ENCODE measurements around the gene TADA2A. TPM values are rescaled to one million over a fixed set of nuclear protein-coding genes. Genes with fewer than 3 reads are reported as not detected.

The TADA2A gene, protein sequence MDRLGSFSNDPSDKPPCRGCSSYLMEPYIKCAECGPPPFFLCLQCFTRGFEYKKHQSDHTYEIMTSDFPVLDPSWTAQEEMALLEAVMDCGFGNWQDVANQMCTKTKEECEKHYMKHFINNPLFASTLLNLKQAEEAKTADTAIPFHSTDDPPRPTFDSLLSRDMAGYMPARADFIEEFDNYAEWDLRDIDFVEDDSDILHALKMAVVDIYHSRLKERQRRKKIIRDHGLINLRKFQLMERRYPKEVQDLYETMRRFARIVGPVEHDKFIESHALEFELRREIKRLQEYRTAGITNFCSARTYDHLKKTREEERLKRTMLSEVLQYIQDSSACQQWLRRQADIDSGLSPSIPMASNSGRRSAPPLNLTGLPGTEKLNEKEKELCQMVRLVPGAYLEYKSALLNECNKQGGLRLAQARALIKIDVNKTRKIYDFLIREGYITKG
- 35.6 and 42.0 TPM in 2 replicates for total RNA-seq

DNA sequence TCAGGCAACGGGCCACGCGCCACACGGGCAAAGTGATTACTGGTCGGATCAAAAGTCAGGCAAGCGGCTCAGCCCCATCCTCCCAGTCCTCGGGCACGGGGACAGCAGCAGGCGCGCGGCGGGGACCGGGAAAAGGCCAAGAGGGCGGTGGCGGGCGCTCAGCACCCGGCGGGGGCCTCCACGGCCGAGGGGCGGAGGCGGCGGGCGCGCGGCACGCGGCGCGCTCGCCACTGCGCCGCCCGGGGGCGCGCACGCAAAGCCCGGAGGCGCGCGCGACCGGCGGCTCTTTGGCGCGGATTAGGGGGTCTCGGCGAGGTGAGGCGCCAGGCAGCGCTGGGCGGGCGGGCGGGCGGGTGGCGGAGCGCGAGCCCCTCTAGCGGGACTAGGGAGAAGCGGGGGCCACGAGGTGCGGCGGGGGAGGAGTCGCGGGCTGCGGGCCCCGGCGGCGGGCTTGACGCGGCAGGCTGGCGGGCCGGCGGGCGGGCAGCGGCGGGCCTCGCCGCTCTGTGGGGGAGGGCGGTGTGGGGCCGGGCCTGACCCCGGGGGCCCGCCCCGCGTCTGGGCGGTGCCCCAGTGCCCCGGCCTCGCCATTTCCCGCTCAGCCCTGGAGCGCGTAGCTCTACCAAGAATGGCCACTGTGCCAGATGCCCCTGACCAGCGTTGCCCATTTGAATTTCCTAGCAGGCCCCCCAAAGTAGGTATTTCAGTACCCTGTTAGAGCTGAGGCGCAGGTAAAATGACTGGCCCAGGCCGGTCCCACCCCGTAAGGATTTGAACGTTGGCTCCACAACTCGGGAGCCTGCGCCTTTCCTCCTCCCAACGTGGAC, at the start of gene TADA2A, which contains the start of gene ACACA:
Gene TADA2A (plus strand): TSS at position 252 of the 827 bp plus-strand sequence. CDS start 4,480 bp downstream, outside the sequence.
Gene ACACA (minus strand): TSS at position 202 of the 827 bp plus-strand sequence. CDS start 537 bp downstream, outside the sequence.
- DNase-seq, result peak; percentile 78
- TF ChIP-seq, protein P1, sequence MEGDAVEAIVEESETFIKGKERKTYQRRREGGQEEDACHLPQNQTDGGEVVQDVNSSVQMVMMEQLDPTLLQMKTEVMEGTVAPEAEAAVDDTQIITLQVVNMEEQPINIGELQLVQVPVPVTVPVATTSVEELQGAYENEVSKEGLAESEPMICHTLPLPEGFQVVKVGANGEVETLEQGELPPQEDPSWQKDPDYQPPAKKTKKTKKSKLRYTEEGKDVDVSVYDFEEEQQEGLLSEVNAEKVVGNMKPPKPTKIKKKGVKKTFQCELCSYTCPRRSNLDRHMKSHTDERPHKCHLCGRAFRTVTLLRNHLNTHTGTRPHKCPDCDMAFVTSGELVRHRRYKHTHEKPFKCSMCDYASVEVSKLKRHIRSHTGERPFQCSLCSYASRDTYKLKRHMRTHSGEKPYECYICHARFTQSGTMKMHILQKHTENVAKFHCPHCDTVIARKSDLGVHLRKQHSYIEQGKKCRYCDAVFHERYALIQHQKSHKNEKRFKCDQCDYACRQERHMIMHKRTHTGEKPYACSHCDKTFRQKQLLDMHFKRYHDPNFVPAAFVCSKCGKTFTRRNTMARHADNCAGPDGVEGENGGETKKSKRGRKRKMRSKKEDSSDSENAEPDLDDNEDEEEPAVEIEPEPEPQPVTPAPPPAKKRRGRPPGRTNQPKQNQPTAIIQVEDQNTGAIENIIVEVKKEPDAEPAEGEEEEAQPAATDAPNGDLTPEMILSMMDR (IDR thresholded peaks at IDR 0.05), result no peak
- ATAC-seq (ENCODE audit: low read depth), result peak; percentile 98
- Mint-ChIP-seq H3K4me1 (peaks cover 36% of the 10 kb centered on the region), H3K9me3 (no peaks in the 10 kb centered on the region), H3K4me3 (peak within 1 kb of the TSS; percentile 97), H3K36me3 (ENCODE audit: low read depth) (peaks cover 14% of the 10 kb centered on the region), H3K27me3 (no peaks in the 10 kb centered on the region), H3K27ac (peak within 1 kb of the TSS; percentile 92)
- CTCF ChIA-PET, result no interaction called here
- POLR2A ChIA-PET, result interaction anchor here (0.6 to 1.5 kb wide), 9 partner anchors 9 to 1747 kb away, joined by 3 to 6 read pairs (median 4); partner anchors contain the start of gene SYNRG
- intact Hi-C loops (cut with micrococcal nuclease), result loop anchor here (1.0 kb wide), 3 partner anchors 10 to 82 kb away; partner anchors contain the start of gene DUSP14

DNA sequence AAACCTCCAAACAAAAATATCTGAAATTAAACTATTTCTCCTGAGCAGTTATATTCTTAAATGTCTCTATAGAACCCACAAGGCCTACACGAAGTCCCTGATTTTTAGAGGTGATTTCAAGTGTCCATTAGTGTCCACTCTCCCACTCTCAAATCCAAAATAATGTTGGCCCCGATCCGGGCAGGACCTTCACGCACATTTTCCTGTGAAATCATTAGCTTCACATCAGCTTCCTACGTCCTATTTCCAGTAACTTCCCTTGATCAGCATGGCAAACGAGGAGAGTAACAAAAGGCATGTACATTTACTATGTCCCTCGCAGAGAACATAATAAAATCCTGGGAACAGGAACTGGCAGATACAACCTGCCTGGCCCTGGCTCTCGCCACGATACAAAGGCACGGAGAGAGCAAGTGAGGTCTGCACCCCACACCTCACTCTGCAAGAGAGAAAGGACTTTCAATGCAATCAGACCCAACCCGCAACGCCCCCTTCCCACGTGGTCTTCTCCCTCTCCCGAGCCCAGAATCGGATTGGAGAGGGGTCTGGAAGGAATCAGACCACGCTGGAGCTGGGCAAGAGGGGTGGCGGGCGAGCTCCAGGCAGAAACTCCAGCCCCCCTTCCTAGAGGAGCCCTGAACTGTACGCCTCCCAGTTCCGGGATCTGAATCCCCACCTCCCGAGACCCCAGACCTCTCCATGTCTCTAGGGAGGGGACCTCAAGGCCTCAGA, 48.4 kb upstream of the TADA2A start:
- peaks cover 3% of the 10 kb centered on the region for H3K36me3 Mint-ChIP-seq (ENCODE audit: low read depth)
- H3K4me3 Mint-ChIP-seq, result peak overlapping the region; percentile 81
- intact Hi-C loops (cut with micrococcal nuclease), result loop anchor here (2.0 kb wide), 1 partner anchor 251 kb away; the partner anchor contains the start of gene SYNRG
- no peaks in the 10 kb centered on the region for H3K27me3 Mint-ChIP-seq
- no peak overlapping the region for H3K27ac Mint-ChIP-seq
- H3K9me3 Mint-ChIP-seq, result no peaks in the 10 kb centered on the region
- DNase-seq (peak; percentile 16), ATAC-seq (ENCODE audit: low read depth) (no peak)
- POLR2A ChIA-PET, result interaction anchor here (0.5 to 1.1 kb wide), 3 partner anchors 15 to 250 kb away, joined by 3 to 6 read pairs (median 5); partner anchors contain the start of gene SYNRG
- TF ChIP-seq, protein P1 (IDR thresholded peaks at IDR 0.05), result no peak
- CTCF ChIA-PET, result interaction anchor here (1.1 to 1.3 kb wide), 2 partner anchors 15 to 18 kb away, joined by 3 to 4 read pairs; no protein-coding TSS in a partner anchor
- H3K4me1 Mint-ChIP-seq, result peaks cover 18% of the 10 kb centered on the region

DNA sequence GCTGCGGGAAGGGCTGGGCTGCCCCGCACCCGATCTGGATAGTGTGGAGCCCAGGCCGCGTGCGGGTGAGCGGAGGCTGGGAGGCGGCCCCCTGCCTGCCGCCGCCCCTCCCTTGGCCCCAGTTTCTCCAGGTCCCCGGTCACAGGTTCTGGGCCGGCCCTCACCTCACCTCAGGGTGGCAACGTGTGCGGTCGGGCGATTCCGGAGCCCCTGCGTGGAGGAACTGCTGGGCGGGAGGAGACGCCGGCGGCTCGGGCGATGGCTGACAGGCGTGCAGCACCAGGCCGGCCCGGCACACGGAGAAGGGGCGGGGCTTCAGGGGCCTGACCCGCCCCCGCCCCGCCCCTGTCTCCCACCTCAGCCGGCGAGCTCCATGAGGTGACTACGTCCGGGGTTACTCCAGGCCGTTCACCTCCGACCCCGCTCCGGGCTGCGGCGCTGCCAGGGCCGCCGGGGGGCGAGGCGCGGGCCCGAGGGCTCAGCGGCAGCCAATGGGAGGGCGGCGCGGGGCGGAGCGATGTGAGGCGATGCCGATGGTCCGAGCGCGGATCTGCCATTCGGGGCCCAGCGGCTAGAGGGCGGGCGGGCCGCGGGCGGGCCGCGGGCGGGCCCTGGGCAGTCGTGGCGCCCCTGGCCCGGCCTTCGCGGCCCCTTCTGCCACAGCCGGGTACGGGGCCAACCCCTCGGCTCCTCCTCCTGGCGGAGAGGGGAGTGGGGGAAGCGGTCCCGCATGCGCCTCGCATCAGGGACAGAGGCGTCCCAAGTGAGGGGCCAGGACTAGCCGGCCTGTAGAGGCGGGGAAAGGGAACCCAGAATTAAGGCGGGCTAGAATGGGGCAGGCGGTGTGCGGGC, 47.6 kb upstream of the TADA2A start:
- intact Hi-C loops (cut with micrococcal nuclease), result loop anchor here (1.0 to 2.0 kb wide), 5 partner anchors 38 to 814 kb away; partner anchors contain the start of genes ACACA, DUSP14, SYNRG and TADA2A
- ChIA-PET POLR2A (interaction anchor here (0.5 to 1.3 kb wide), 7 partner anchors 14 to 1840 kb away, joined by 3 to 6 read pairs (median 5); partner anchors contain the start of genes ACACA, SYNRG and TADA2A), CTCF (interaction anchor here (1.1 to 1.3 kb wide), 2 partner anchors 14 to 17 kb away, joined by 3 to 4 read pairs; no protein-coding TSS in a partner anchor)
- Mint-ChIP-seq H3K4me1 (peaks cover 18% of the 10 kb centered on the region), H3K27ac (peak overlapping the region; percentile 67), H3K27me3 (no peaks in the 10 kb centered on the region), H3K36me3 (ENCODE audit: low read depth) (no peaks in the 10 kb centered on the region), H3K4me3 (peak overlapping the region; percentile 81), H3K9me3 (no peaks in the 10 kb centered on the region)
- peak; percentile 93 for DNase-seq
- ATAC-seq (ENCODE audit: low read depth), result peak; percentile 97
- TF ChIP-seq, protein P1 (IDR thresholded peaks at IDR 0.05), result no peak

DNA sequence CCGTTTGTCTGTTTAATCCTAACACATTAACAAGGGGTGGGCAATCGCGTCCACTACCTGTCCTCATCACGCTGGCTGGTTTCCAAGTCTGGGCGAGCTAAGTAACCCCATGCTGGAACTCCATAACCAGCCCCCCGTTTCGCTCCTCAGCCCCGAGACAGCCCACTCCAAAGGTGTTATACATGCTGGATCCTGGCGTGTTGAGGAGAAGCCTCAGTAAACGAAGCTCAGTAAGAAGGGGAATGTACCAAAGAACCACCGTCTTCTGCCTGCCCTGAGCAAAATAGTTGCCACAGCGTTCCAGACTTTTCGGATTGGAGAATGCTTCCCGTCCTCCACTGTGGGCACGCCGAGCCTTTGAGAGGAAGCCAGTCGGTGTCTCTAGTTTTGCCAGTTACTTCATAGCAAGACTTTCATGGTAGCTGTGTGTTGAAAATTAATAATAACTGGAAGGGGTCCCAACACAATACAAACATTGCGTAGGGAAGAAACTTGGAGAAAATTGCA, 47.0 kb upstream of the TADA2A start:
- POLR2A ChIA-PET, result interaction anchor here (0.6 to 1.3 kb wide), 3 partner anchors 48 to 1839 kb away, joined by 5 to 6 read pairs (median 6); partner anchors contain the start of genes ACACA, SYNRG and TADA2A
- intact Hi-C loops (cut with micrococcal nuclease), result loop anchor here (1.0 to 2.0 kb wide), 5 partner anchors 38 to 814 kb away; partner anchors contain the start of genes ACACA, DUSP14, SYNRG and TADA2A
- peak overlapping the region; percentile 67 for H3K27ac Mint-ChIP-seq

More for the DNA sequence above, 47.0 kb upstream of the TADA2A start:
- Mint-ChIP-seq H3K9me3 (no peaks in the 10 kb centered on the region), H3K4me1 (peaks cover 18% of the 10 kb centered on the region), H3K36me3 (ENCODE audit: low read depth) (no peaks in the 10 kb centered on the region), H3K27me3 (no peaks in the 10 kb centered on the region), H3K4me3 (peak overlapping the region; percentile 81)
- DNase-seq, result no peak
- CTCF ChIA-PET, result interaction anchor here (1.3 to 2.5 kb wide), 2 partner anchors 14 to 17 kb away, joined by 4 to 12 read pairs; no protein-coding TSS in a partner anchor
- no peak for ATAC-seq (ENCODE audit: low read depth)
- TF ChIP-seq, protein P1 (IDR thresholded peaks at IDR 0.05), result no peak

Measured in activated B cell treated with CpG ODN at 0.5 μM for 24 hours (primary cell).